ENCODE results near the gene SLC30A7.

Gene SLC30A7

GRCh38 chr1:100979631-100980030 is 83.7 kb downstream of the SLC30A7 start:
- H3K27ac ChIP-seq = no peak overlapping the region
- TF ChIP-seq, protein P1, sequence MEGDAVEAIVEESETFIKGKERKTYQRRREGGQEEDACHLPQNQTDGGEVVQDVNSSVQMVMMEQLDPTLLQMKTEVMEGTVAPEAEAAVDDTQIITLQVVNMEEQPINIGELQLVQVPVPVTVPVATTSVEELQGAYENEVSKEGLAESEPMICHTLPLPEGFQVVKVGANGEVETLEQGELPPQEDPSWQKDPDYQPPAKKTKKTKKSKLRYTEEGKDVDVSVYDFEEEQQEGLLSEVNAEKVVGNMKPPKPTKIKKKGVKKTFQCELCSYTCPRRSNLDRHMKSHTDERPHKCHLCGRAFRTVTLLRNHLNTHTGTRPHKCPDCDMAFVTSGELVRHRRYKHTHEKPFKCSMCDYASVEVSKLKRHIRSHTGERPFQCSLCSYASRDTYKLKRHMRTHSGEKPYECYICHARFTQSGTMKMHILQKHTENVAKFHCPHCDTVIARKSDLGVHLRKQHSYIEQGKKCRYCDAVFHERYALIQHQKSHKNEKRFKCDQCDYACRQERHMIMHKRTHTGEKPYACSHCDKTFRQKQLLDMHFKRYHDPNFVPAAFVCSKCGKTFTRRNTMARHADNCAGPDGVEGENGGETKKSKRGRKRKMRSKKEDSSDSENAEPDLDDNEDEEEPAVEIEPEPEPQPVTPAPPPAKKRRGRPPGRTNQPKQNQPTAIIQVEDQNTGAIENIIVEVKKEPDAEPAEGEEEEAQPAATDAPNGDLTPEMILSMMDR (conservative IDR thresholded peaks at IDR 0.05; ENCODE audit: low read depth, low read length) = no peak
- H2AFZ ChIP-seq (ENCODE audit: low read depth) = no peak overlapping the region
- H3K27me3 ChIP-seq (ENCODE audit: insufficient read depth, low read depth) = no peaks in the 10 kb centered on the region
- H3K4me3 ChIP-seq (IDR thresholded peaks at IDR 0.05; ENCODE audit: insufficient read depth, low read depth, low read length) = no peak overlapping the region
- no peaks in the 10 kb centered on the region for H4K20me1 ChIP-seq (ENCODE audit: insufficient read depth)
- no peaks in the 10 kb centered on the region for H3K36me3 ChIP-seq (ENCODE audit: insufficient read depth)
- no peaks in the 10 kb centered on the region for H3K79me2 ChIP-seq (ENCODE audit: insufficient read depth, low read depth)
- no peak overlapping the region for H3K4me2 ChIP-seq
- no peak overlapping the region for H3K9ac ChIP-seq
- H3K4me1 ChIP-seq (ENCODE audit: low read depth, poor library complexity, severe bottlenecking) = no peaks in the 10 kb centered on the region

GRCh38 chr1:100982793-100983192 is 86.9 kb downstream of the SLC30A7 start:
- no peaks in the 10 kb centered on the region for H3K79me2 ChIP-seq (ENCODE audit: insufficient read depth, low read depth)
- H2AFZ ChIP-seq (ENCODE audit: low read depth) = no peak overlapping the region
- no peaks in the 10 kb centered on the region for H4K20me1 ChIP-seq (ENCODE audit: insufficient read depth)
- H3K36me3 ChIP-seq (ENCODE audit: insufficient read depth) = no peaks in the 10 kb centered on the region
- H3K4me2 ChIP-seq = no peak overlapping the region
- no peak overlapping the region for H3K27ac ChIP-seq
- no peak overlapping the region for H3K4me3 ChIP-seq (IDR thresholded peaks at IDR 0.05; ENCODE audit: insufficient read depth, low read depth, low read length)
- H3K9ac ChIP-seq = no peak overlapping the region
- no peaks in the 10 kb centered on the region for H3K27me3 ChIP-seq (ENCODE audit: insufficient read depth, low read depth)
- no peaks in the 10 kb centered on the region for H3K4me1 ChIP-seq (ENCODE audit: low read depth, poor library complexity, severe bottlenecking)
- TF ChIP-seq, protein P1 (conservative IDR thresholded peaks at IDR 0.05; ENCODE audit: low read depth, low read length) = no peak

DNA sequence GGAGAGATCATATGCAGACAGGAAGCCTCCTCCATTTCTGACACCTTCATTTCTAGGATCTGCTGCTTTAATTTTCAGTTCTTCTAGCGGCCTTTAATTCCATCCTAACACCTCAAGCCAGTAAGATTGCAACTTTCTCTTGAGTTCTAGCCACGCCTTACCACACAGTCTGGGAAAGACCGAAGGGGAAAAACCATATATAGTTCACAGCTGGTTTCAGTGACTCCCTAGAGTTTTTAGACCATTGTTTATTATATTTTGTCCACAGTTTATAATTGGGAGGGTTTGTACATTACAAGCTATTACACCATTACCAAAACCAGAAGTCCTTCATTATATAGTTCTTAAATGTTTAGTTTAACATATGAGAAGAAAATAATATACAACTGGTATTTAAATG is 92.2 kb downstream of the SLC30A7 start:
- TF ChIP-seq, protein P1 (conservative IDR thresholded peaks at IDR 0.05; ENCODE audit: low read depth, low read length) = no peak
- Histone ChIP-seq H3K79me2 (ENCODE audit: insufficient read depth, low read depth) (no peaks in the 10 kb centered on the region), H4K20me1 (ENCODE audit: insufficient read depth) (no peaks in the 10 kb centered on the region), H3K27me3 (ENCODE audit: insufficient read depth, low read depth) (no peaks in the 10 kb centered on the region), H3K36me3 (ENCODE audit: insufficient read depth) (no peaks in the 10 kb centered on the region), H3K27ac (no peak overlapping the region), H2AFZ (ENCODE audit: low read depth) (no peak overlapping the region), H3K4me1 (ENCODE audit: low read depth, poor library complexity, severe bottlenecking) (no peaks in the 10 kb centered on the region), H3K9ac (no peak overlapping the region), H3K4me3 (IDR thresholded peaks at IDR 0.05; ENCODE audit: insufficient read depth, low read depth, low read length) (no peak overlapping the region), H3K4me2 (no peak overlapping the region)

DNA sequence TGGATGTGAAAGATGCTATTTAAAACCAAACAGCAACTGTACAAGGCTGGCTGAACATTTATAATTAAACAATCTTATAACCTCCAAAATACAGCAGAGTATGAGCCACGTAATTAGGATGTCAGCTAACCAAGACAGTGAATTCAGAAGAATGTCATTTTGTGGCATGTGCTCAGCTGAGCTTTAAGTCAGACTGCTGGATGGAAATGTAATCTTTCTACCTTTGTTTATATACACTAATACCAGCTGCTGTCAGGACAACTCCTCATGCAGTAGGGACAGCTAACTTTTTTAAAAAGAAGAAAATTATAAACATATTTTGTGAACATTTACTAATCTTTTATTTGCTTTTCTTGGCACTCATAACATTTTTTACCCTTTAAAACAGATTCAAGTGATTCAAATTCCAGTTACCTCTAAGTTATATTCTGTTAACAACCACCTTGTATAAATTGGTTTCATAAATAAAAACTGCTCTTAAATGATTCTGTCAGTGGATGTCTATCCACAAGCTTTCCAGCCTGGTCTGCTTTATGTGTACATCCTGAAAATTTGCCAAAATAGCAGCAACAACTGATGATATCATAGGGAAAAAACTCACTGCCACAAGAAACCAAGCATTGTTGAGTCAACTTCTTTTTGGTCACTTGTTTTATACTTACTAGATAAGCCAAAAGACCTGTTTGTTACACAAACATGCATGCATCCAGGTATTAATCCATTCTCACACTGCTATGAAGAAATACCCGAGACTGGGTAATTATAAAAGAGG is 93.6 kb downstream of the SLC30A7 start:
- Histone ChIP-seq H3K27me3 (ENCODE audit: insufficient read depth, low read depth) (no peaks in the 10 kb centered on the region), H2AFZ (ENCODE audit: low read depth) (no peak overlapping the region), H4K20me1 (ENCODE audit: insufficient read depth) (no peaks in the 10 kb centered on the region), H3K36me3 (ENCODE audit: insufficient read depth) (no peaks in the 10 kb centered on the region), H3K27ac (no peak overlapping the region), H3K4me1 (ENCODE audit: low read depth, poor library complexity, severe bottlenecking) (no peaks in the 10 kb centered on the region), H3K4me2 (no peak overlapping the region), H3K79me2 (ENCODE audit: insufficient read depth, low read depth) (no peaks in the 10 kb centered on the region), H3K4me3 (IDR thresholded peaks at IDR 0.05; ENCODE audit: insufficient read depth, low read depth, low read length) (no peak overlapping the region), H3K9ac (no peak overlapping the region)
- TF ChIP-seq, protein P1 (conservative IDR thresholded peaks at IDR 0.05; ENCODE audit: low read depth, low read length) = no peak

All from KMS-11 (cell line).